WTC11 (cell line): ENCODE measurements around the gene POU3F3.

Source experiments
- ESRRA ChIP-seq: sonication (generic); formaldehyde crosslinking; IDR thresholded peaks from 2 replicates; pipeline ENCODE4 v1.8.1; 2022; ENCODE audit warnings: mild to moderate bottlenecking, missing genetic modification reagents, borderline replicate concordance
- JUN ChIP-seq: sonication (generic); formaldehyde crosslinking; IDR thresholded peaks from 2 replicates; pipeline ENCODE4 v1.8.0; 2023; ENCODE audit warnings: mild to moderate bottlenecking, missing genetic modification reagents
- OVOL2 ChIP-seq: fragments of 250-450 bp; sonication (Bioruptor Pico); IDR thresholded peaks from 2 replicates; pipeline ENCODE4 v1.9.0; 2021; ENCODE audit warnings: mild to moderate bottlenecking, borderline replicate concordance
- STAT6 ChIP-seq: sonication (generic); formaldehyde crosslinking; conservative IDR thresholded peaks from 2 replicates; pipeline ENCODE4 v1.8.1; 2023; ENCODE audit warnings: mild to moderate bottlenecking, low read depth, missing genetic modification reagents, moderate library complexity
- TEAD4 ChIP-seq: sonication (generic); formaldehyde crosslinking; IDR thresholded peaks from 2 replicates; pipeline ENCODE4 v1.8.0; 2022; ENCODE audit warnings: mild to moderate bottlenecking, missing genetic modification reagents
- ZBTB43 ChIP-seq: sonication (generic); formaldehyde crosslinking; IDR thresholded peaks from 2 replicates; pipeline ENCODE4 v1.8.1; 2023; ENCODE audit warnings: mild to moderate bottlenecking, missing genetic modification reagents
- TF ChIP-seq, protein P1 (sequence below): fragments of 200-600 bp; IDR thresholded peaks from 2 replicates; pipeline ENCODE4 v1.8.0; 2022; ENCODE audit warnings: antibody characterized with exemption
- TF ChIP-seq, protein P2 (sequence below): sonication (generic); formaldehyde crosslinking; IDR thresholded peaks from 2 replicates; pipeline ENCODE4 v1.8.0; 2022; ENCODE audit warnings: mild to moderate bottlenecking, missing genetic modification reagents
- TF ChIP-seq, protein P3 (sequence below): sonication (generic); formaldehyde crosslinking; IDR thresholded peaks from 2 replicates; pipeline ENCODE4 v1.8.0; 2022; ENCODE audit warnings: mild to moderate bottlenecking, missing genetic modification reagents
- TF ChIP-seq, protein P4 (sequence below): sonication (generic); formaldehyde crosslinking; IDR thresholded peaks from 2 replicates; pipeline ENCODE4 v1.8.1; 2022; ENCODE audit warnings: low read depth, missing genetic modification reagents, borderline replicate concordance
- TF ChIP-seq, protein P5 (sequence below): sonication (generic); formaldehyde crosslinking; IDR thresholded peaks from 2 replicates; pipeline ENCODE4 v1.8.1; 2023; ENCODE audit warnings: mild to moderate bottlenecking, missing genetic modification reagents, moderate library complexity

DNA sequence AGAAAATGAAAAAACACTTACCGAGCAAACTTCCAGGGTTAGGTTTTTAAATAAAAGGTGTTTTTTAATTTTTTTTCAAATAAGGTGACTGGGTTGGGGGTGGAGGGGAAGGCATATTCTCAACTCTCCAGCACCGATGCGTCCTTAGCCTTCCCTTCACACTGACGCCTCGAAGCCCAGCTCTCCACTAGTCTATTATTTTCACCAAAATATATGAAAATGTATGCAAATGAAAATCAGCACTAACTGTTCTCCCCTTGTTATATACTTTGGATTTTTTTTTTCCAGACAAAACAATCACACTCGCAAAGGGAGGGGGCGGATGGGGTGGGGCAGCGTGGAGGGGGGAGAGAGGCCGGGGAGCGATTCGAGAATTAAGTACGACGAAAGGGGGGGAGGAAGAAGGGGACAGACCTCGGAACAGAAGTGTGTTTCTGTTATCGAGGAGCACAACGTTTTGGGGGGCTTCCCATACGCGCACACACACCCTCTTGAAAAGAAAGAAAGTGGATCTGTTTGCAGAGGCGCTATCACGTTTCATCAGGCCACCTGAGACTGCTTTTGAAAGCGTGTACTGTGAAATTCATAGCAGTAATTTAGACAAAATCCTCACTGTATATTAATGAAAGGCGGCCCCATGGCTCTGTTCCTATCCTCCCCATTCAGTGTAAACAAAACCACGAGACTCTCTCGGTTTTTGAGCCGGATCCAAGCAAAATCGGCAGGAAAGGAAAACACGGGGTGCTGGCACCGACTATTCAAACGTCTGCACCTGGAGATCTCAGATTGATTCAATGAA is 2.4 kb upstream of the POU3F3 start:
- TF ChIP-seq, protein P1, sequence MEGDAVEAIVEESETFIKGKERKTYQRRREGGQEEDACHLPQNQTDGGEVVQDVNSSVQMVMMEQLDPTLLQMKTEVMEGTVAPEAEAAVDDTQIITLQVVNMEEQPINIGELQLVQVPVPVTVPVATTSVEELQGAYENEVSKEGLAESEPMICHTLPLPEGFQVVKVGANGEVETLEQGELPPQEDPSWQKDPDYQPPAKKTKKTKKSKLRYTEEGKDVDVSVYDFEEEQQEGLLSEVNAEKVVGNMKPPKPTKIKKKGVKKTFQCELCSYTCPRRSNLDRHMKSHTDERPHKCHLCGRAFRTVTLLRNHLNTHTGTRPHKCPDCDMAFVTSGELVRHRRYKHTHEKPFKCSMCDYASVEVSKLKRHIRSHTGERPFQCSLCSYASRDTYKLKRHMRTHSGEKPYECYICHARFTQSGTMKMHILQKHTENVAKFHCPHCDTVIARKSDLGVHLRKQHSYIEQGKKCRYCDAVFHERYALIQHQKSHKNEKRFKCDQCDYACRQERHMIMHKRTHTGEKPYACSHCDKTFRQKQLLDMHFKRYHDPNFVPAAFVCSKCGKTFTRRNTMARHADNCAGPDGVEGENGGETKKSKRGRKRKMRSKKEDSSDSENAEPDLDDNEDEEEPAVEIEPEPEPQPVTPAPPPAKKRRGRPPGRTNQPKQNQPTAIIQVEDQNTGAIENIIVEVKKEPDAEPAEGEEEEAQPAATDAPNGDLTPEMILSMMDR = no peak
- TF ChIP-seq JUN = no peak
- no peak for TF ChIP-seq TEAD4 (CRISPR knock-in tag)
- TF ChIP-seq, protein P2, sequence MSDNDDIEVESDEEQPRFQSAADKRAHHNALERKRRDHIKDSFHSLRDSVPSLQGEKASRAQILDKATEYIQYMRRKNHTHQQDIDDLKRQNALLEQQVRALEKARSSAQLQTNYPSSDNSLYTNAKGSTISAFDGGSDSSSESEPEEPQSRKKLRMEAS (CRISPR knock-in tag) = no peak
- TF ChIP-seq STAT6 (CRISPR knock-in tag) = no peak
- TF ChIP-seq, protein P3, sequence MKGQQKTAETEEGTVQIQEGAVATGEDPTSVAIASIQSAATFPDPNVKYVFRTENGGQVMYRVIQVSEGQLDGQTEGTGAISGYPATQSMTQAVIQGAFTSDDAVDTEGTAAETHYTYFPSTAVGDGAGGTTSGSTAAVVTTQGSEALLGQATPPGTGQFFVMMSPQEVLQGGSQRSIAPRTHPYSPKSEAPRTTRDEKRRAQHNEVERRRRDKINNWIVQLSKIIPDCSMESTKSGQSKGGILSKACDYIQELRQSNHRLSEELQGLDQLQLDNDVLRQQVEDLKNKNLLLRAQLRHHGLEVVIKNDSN (CRISPR knock-in tag) = no peak
- TF ChIP-seq, protein P4, sequence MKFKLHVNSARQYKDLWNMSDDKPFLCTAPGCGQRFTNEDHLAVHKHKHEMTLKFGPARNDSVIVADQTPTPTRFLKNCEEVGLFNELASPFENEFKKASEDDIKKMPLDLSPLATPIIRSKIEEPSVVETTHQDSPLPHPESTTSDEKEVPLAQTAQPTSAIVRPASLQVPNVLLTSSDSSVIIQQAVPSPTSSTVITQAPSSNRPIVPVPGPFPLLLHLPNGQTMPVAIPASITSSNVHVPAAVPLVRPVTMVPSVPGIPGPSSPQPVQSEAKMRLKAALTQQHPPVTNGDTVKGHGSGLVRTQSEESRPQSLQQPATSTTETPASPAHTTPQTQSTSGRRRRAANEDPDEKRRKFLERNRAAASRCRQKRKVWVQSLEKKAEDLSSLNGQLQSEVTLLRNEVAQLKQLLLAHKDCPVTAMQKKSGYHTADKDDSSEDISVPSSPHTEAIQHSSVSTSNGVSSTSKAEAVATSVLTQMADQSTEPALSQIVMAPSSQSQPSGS = no peak
- TF ChIP-seq ZBTB43 (CRISPR knock-in tag) = no peak
- TF ChIP-seq, protein P5, sequence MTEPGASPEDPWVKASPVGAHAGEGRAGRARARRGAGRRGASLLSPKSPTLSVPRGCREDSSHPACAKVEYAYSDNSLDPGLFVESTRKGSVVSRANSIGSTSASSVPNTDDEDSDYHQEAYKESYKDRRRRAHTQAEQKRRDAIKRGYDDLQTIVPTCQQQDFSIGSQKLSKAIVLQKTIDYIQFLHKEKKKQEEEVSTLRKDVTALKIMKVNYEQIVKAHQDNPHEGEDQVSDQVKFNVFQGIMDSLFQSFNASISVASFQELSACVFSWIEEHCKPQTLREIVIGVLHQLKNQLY = no peak
- no peak for TF ChIP-seq ESRRA (CRISPR knock-in tag)
- no peak for TF ChIP-seq OVOL2 (CRISPR knock-in tag)
